Measurements from ENCODE around the gene NFAM1. TPM values are rescaled to one million over a fixed set of nuclear protein-coding genes. Genes with fewer than 3 reads are reported as not detected.

The NFAM1 gene
- polyA plus RNA-seq, 2 donors = 0.24 to 0.28 TPM

GRCh38 chr22:42418811-42419242, 13.4 kb downstream of the NFAM1 start:
- no peak overlapping the region for H3K4me3 ChIP-seq (ENCODE audit: low read depth in 1 of 2, low read length in 2 of 2)
- WGBS, 2 donors = 46 to 55% methylated on average over 12 of the region's 12 CpGs
- H3K27me3 ChIP-seq (ENCODE audit: control insufficient read depth in 1 of 2, insufficient read depth in 2 of 2, low read length in 2 of 2) = no peaks in the 10 kb centered on the region
- no peaks in the 10 kb centered on the region for H3K36me3 ChIP-seq (ENCODE audit: control insufficient read depth in 2 of 2, insufficient read depth in 2 of 2, low read length in 1 of 2)
- peaks cover 2 to 9% of the 10 kb centered on the region in 2 donors for H3K4me1 ChIP-seq (ENCODE audit: control insufficient read depth in 2 of 2, insufficient read depth in 2 of 2, low read length in 1 of 2)
- H3K9me3 ChIP-seq (ENCODE audit: control insufficient read depth in 2 of 2, insufficient read depth in 1 of 2, low read depth in 1 of 2, low read length in 1 of 2) = no peaks in the 10 kb centered on the region
- peak overlapping the region in 1 of 2 donors; percentile 58 for H3K27ac ChIP-seq (ENCODE audit: low read depth in 2 of 2, low read length in 1 of 2)

- Histone ChIP-seq H3K4me1 (ENCODE audit: control insufficient read depth in 2 of 2, insufficient read depth in 2 of 2, low read length in 1 of 2) (peaks cover 2 to 9% of the 10 kb centered on the region in 2 donors), H3K27ac (ENCODE audit: low read depth in 2 of 2, low read length in 1 of 2) (peak overlapping the region in 1 of 2 donors; percentile 7), H3K4me3 (ENCODE audit: low read depth in 1 of 2, low read length in 2 of 2) (no peak overlapping the region), H3K27me3 (ENCODE audit: control insufficient read depth in 1 of 2, insufficient read depth in 2 of 2, low read length in 2 of 2) (no peaks in the 10 kb centered on the region), H3K36me3 (ENCODE audit: control insufficient read depth in 2 of 2, insufficient read depth in 2 of 2, low read length in 1 of 2) (no peaks in the 10 kb centered on the region), H3K9me3 (ENCODE audit: control insufficient read depth in 2 of 2, insufficient read depth in 1 of 2, low read depth in 1 of 2, low read length in 1 of 2) (no peaks in the 10 kb centered on the region)
- 59 to 66% methylated on average over 11 of the region's 11 CpGs for WGBS, 2 donors
Measured at GRCh38 chr22:42417645-42418305, 14.4 kb downstream of the NFAM1 start.

GRCh38 chr22:42416671-42417230, 15.5 kb downstream of the NFAM1 start:
- Histone ChIP-seq H3K4me3 (ENCODE audit: low read depth in 1 of 2, low read length in 2 of 2) (no peak overlapping the region), H3K27ac (ENCODE audit: low read depth in 2 of 2, low read length in 1 of 2) (no peak overlapping the region), H3K9me3 (ENCODE audit: control insufficient read depth in 2 of 2, insufficient read depth in 1 of 2, low read depth in 1 of 2, low read length in 1 of 2) (no peaks in the 10 kb centered on the region), H3K27me3 (ENCODE audit: control insufficient read depth in 1 of 2, insufficient read depth in 2 of 2, low read length in 2 of 2) (no peaks in the 10 kb centered on the region), H3K36me3 (ENCODE audit: control insufficient read depth in 2 of 2, insufficient read depth in 2 of 2, low read length in 1 of 2) (no peaks in the 10 kb centered on the region), H3K4me1 (ENCODE audit: control insufficient read depth in 2 of 2, insufficient read depth in 2 of 2, low read length in 1 of 2) (peaks cover 2 to 9% of the 10 kb centered on the region in 2 donors)
- WGBS, 2 donors = 89 to 91% methylated on average over 18 of the region's 18 CpGs

- no peak overlapping the region for H3K4me3 ChIP-seq (ENCODE audit: low read depth in 1 of 2, low read length in 2 of 2)
- WGBS, 2 donors = 78 to 80% methylated on average over 17 of the region's 17 CpGs
- H3K36me3 ChIP-seq (ENCODE audit: control insufficient read depth in 2 of 2, insufficient read depth in 2 of 2, low read length in 1 of 2) = no peaks in the 10 kb centered on the region
- peaks cover 2 to 11% of the 10 kb centered on the region in 2 donors for H3K4me1 ChIP-seq (ENCODE audit: control insufficient read depth in 2 of 2, insufficient read depth in 2 of 2, low read length in 1 of 2)
- H3K27me3 ChIP-seq (ENCODE audit: control insufficient read depth in 1 of 2, insufficient read depth in 2 of 2, low read length in 2 of 2) = no peaks in the 10 kb centered on the region
- H3K9me3 ChIP-seq (ENCODE audit: control insufficient read depth in 2 of 2, insufficient read depth in 1 of 2, low read depth in 1 of 2, low read length in 1 of 2) = no peaks in the 10 kb centered on the region
- no peak overlapping the region for H3K27ac ChIP-seq (ENCODE audit: low read depth in 2 of 2, low read length in 1 of 2)
Measured at GRCh38 chr22:42414565-42415303, 17.5 kb downstream of the NFAM1 start.

GRCh38 chr22:42414021-42414420, 18.2 kb downstream of the NFAM1 start:
- WGBS, 2 donors = 71% methylated on average over 11 of the region's 11 CpGs
- Histone ChIP-seq H3K27ac (ENCODE audit: low read depth in 2 of 2, low read length in 1 of 2) (no peak overlapping the region), H3K4me1 (ENCODE audit: control insufficient read depth in 2 of 2, insufficient read depth in 2 of 2, low read length in 1 of 2) (peaks cover 2 to 7% of the 10 kb centered on the region in 2 donors), H3K9me3 (ENCODE audit: control insufficient read depth in 2 of 2, insufficient read depth in 1 of 2, low read depth in 1 of 2, low read length in 1 of 2) (no peaks in the 10 kb centered on the region), H3K4me3 (ENCODE audit: low read depth in 1 of 2, low read length in 2 of 2) (no peak overlapping the region), H3K27me3 (ENCODE audit: control insufficient read depth in 1 of 2, insufficient read depth in 2 of 2, low read length in 2 of 2) (no peaks in the 10 kb centered on the region), H3K36me3 (ENCODE audit: control insufficient read depth in 2 of 2, insufficient read depth in 2 of 2, low read length in 1 of 2) (no peaks in the 10 kb centered on the region)

GRCh38 chr22:42412744-42413333, 19.4 kb downstream of the NFAM1 start:
- no peak overlapping the region for H3K4me3 ChIP-seq (ENCODE audit: low read depth in 1 of 2, low read length in 2 of 2)
- H3K27me3 ChIP-seq (ENCODE audit: control insufficient read depth in 1 of 2, insufficient read depth in 2 of 2, low read length in 2 of 2) = no peaks in the 10 kb centered on the region
- H3K4me1 ChIP-seq (ENCODE audit: control insufficient read depth in 2 of 2, insufficient read depth in 2 of 2, low read length in 1 of 2) = peaks cover under 1 to 3% of the 10 kb centered on the region in 2 donors
- WGBS, 2 donors = 53 to 57% methylated on average over 13 of the region's 13 CpGs
- no peaks in the 10 kb centered on the region for H3K9me3 ChIP-seq (ENCODE audit: control insufficient read depth in 2 of 2, insufficient read depth in 1 of 2, low read depth in 1 of 2, low read length in 1 of 2)
- H3K36me3 ChIP-seq (ENCODE audit: control insufficient read depth in 2 of 2, insufficient read depth in 2 of 2, low read length in 1 of 2) = no peaks in the 10 kb centered on the region
- H3K27ac ChIP-seq (ENCODE audit: low read depth in 2 of 2, low read length in 1 of 2) = no peak overlapping the region

GRCh38 chr22:42410708-42411107, 21.5 kb downstream of the NFAM1 start:
- Histone ChIP-seq H3K27me3 (ENCODE audit: control insufficient read depth in 1 of 2, insufficient read depth in 2 of 2, low read length in 2 of 2) (no peaks in the 10 kb centered on the region), H3K4me1 (ENCODE audit: control insufficient read depth in 2 of 2, insufficient read depth in 2 of 2, low read length in 1 of 2) (peaks cover 0 to 2% of the 10 kb centered on the region in 2 donors), H3K4me3 (ENCODE audit: low read depth in 1 of 2, low read length in 2 of 2) (no peak overlapping the region), H3K36me3 (ENCODE audit: control insufficient read depth in 2 of 2, insufficient read depth in 2 of 2, low read length in 1 of 2) (no peaks in the 10 kb centered on the region), H3K27ac (ENCODE audit: low read depth in 2 of 2, low read length in 1 of 2) (no peak overlapping the region), H3K9me3 (ENCODE audit: control insufficient read depth in 2 of 2, insufficient read depth in 1 of 2, low read depth in 1 of 2, low read length in 1 of 2) (no peaks in the 10 kb centered on the region)
- 51 to 76% methylated on average over 7 of the region's 7 CpGs for WGBS, 2 donors

GRCh38 chr22:42408810-42409529, 23.2 kb downstream of the NFAM1 start:
- WGBS, 2 donors = 84 to 87% methylated on average over 16 of the region's 16 CpGs
- Histone ChIP-seq H3K4me1 (ENCODE audit: control insufficient read depth in 2 of 2, insufficient read depth in 2 of 2, low read length in 1 of 2) (peaks cover 0 to 2% of the 10 kb centered on the region in 2 donors), H3K27ac (ENCODE audit: low read depth in 2 of 2, low read length in 1 of 2) (no peak overlapping the region)

GRCh38 chr22:42408276-42408675, 23.9 kb downstream of the NFAM1 start:
- H3K27me3 ChIP-seq (ENCODE audit: control insufficient read depth in 1 of 2, insufficient read depth in 2 of 2, low read length in 2 of 2) = no peaks in the 10 kb centered on the region
- no peaks in the 10 kb centered on the region for H3K9me3 ChIP-seq (ENCODE audit: control insufficient read depth in 2 of 2, insufficient read depth in 1 of 2, low read depth in 1 of 2, low read length in 1 of 2)
- H3K36me3 ChIP-seq (ENCODE audit: control insufficient read depth in 2 of 2, insufficient read depth in 2 of 2, low read length in 1 of 2) = no peaks in the 10 kb centered on the region
- H3K27ac ChIP-seq (ENCODE audit: low read depth in 2 of 2, low read length in 1 of 2) = no peak overlapping the region
- no peak overlapping the region for H3K4me3 ChIP-seq (ENCODE audit: low read depth in 1 of 2, low read length in 2 of 2)
- WGBS, 2 donors = 51% methylated on average over 7 of the region's 7 CpGs
- peaks cover 0 to 2% of the 10 kb centered on the region in 2 donors for H3K4me1 ChIP-seq (ENCODE audit: control insufficient read depth in 2 of 2, insufficient read depth in 2 of 2, low read length in 1 of 2)

More at GRCh38 chr22:42408810-42409529, 23.2 kb downstream of the NFAM1 start:
- no peaks in the 10 kb centered on the region for H3K9me3 ChIP-seq (ENCODE audit: control insufficient read depth in 2 of 2, insufficient read depth in 1 of 2, low read depth in 1 of 2, low read length in 1 of 2)
- H3K4me3 ChIP-seq (ENCODE audit: low read depth in 1 of 2, low read length in 2 of 2) = no peak overlapping the region
- H3K27me3 ChIP-seq (ENCODE audit: control insufficient read depth in 1 of 2, insufficient read depth in 2 of 2, low read length in 2 of 2) = no peaks in the 10 kb centered on the region
- H3K36me3 ChIP-seq (ENCODE audit: control insufficient read depth in 2 of 2, insufficient read depth in 2 of 2, low read length in 1 of 2) = no peaks in the 10 kb centered on the region

Measured in esophagus (tissue), 2 donors.